ENCODE data around the gene CCDC106.

Gene CCDC106

GRCh38 chr19:55690769-55691545 lies 42.9 kb downstream of the CCDC106 start:
- no peaks in the 10 kb centered on the region for H3K9me3 ChIP-seq (ENCODE audit: control insufficient read depth, insufficient read depth, low read depth, low read length)
- H3K4me3 ChIP-seq (ENCODE audit: low read depth, low read length) = no peak overlapping the region
- POLR2A ChIA-PET = interaction anchor here (0.7 to 1.1 kb wide), 2 partner anchors 12 to 37 kb away, joined by 3 read pairs; no protein-coding TSS in a partner anchor
- peaks cover 9 to 94% of the 10 kb centered on the region in 2 experiments for H3K36me3 ChIP-seq (ENCODE audit: control insufficient read depth in 2 of 2, insufficient read depth in 1 of 2, low read length in 2 of 2)
- TF ChIP-seq ZNF571 (tag by site-specific recombination; IDR thresholded peaks at IDR 0.05) (no peak), ZNF157 (tag by site-specific recombination; IDR thresholded peaks at IDR 0.05) (no peak), ZNF366 (tag by site-specific recombination; conservative IDR thresholded peaks at IDR 0.05) (no peak), ZSCAN5A (tag by site-specific recombination; IDR thresholded peaks at IDR 0.05) (no peak), ZNF169 (tag by site-specific recombination; IDR thresholded peaks at IDR 0.05) (no peak), HOXC10 (CRISPR knock-in tag; IDR thresholded peaks at IDR 0.05) (no peak)
- H3K27ac ChIP-seq (ENCODE audit: extremely low read depth, low read depth, low read length) = no peak overlapping the region
- CTCF ChIA-PET = no interaction called here
- H3K4me1 ChIP-seq (ENCODE audit: control insufficient read depth, insufficient read depth, low read length) = no peaks in the 10 kb centered on the region

DNA sequence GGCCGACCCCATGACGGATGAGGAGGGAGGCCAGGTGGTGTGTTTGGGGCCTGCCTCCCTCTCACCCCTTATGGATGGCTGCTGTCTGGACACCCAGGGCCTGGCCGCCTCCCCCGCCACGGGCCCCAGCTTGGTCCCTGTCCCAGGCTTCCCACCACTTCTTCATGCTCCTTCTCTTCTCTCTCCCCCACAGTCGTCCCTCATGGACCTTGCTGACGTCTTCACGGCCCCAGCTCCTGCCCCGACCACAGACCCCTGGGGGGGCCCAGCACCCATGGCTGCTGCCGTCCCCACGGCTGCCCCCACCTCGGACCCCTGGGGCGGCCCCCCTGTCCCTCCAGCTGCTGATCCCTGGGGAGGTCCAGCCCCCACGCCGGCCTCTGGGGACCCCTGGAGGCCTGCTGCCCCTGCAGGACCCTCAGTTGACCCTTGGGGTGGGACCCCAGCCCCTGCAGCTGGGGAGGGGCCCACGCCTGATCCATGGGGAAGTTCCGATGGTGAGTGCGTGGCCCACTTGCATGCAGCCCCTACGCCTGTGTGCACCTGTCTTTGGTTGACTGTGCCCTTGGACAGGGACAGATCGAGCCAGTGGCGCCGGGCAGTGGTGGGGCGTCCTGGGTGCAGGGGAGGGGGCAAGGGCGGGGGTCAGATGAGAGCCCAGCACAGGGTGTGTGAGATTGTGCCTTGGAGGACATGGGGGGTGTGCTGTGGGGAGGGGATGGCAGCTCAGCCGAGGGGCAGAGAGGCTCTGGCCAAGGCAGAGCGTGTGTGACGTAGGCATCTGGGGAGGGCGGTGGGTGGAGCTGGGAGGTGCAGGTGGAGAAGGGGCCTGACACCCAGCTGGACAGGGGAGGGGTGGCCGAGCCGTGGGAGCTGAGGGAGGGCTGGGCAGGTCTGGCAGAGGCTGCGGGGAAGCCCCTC lies 43.8 kb downstream of the CCDC106 start:
- no peaks in the 10 kb centered on the region for H3K9me3 ChIP-seq (ENCODE audit: control insufficient read depth, insufficient read depth, low read depth, low read length)
- TF ChIP-seq PRDM1 (tag by site-specific recombination; IDR thresholded peaks at IDR 0.05) (no peak), GLIS2 (tag by site-specific recombination; IDR thresholded peaks at IDR 0.05) (0 out of 2 replicates have a peak, but pooled peaks have one; percentile 5), ZNF184 (tag by site-specific recombination; IDR thresholded peaks at IDR 0.05) (no peak), KLF16 (tag by site-specific recombination; IDR thresholded peaks at IDR 0.05) (no peak), ZNF311 (tag by site-specific recombination; IDR thresholded peaks at IDR 0.05; ENCODE audit: borderline replicate concordance) (no peak)
- H3K4me1 ChIP-seq (ENCODE audit: control insufficient read depth, insufficient read depth, low read length) = no peaks in the 10 kb centered on the region
- POLR2A ChIA-PET = interaction anchor here (0.7 to 1.1 kb wide), 2 partner anchors 11 to 38 kb away, joined by 3 read pairs; no protein-coding TSS in a partner anchor
- H3K27ac ChIP-seq (ENCODE audit: extremely low read depth, low read depth, low read length) = no peak overlapping the region
- H3K4me3 ChIP-seq (ENCODE audit: low read depth, low read length) = no peak overlapping the region
- CTCF ChIA-PET = no interaction called here
- peaks cover 5 to 94% of the 10 kb centered on the region in 2 experiments for H3K36me3 ChIP-seq (ENCODE audit: control insufficient read depth in 2 of 2, insufficient read depth in 1 of 2, low read length in 2 of 2)

DNA sequence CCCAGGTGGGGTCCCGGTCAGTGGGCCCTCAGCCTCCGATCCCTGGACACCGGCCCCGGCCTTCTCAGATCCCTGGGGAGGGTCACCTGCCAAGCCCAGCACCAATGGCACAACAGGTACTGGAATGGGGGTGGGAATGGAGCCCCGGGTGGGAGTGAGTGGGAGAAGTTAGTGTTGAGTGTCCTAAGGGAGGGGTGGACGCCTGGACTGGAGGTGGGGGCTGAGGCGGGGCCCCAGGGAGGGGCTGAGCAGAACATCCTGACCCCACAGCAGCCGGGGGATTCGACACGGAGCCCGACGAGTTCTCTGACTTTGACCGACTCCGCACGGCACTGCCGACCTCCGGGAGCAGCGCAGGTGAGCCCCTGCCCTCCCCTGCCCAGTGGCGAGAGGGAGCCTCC lies 44.7 kb downstream of the CCDC106 start:
- Histone ChIP-seq H3K4me3 (ENCODE audit: low read depth, low read length) (no peak overlapping the region), H3K36me3 (ENCODE audit: control insufficient read depth in 2 of 2, insufficient read depth in 1 of 2, low read length in 2 of 2) (peaks cover 5 to 95% of the 10 kb centered on the region in 2 experiments), H3K9me3 (ENCODE audit: control insufficient read depth, insufficient read depth, low read depth, low read length) (no peaks in the 10 kb centered on the region), H3K4me1 (ENCODE audit: control insufficient read depth, insufficient read depth, low read length) (no peaks in the 10 kb centered on the region), H3K27ac (ENCODE audit: extremely low read depth, low read depth, low read length) (no peak overlapping the region)
- ChIA-PET POLR2A (no interaction called here), CTCF (no interaction called here)
- TF ChIP-seq ZNF169 (tag by site-specific recombination; IDR thresholded peaks at IDR 0.05) (no peak), ZNF280C (tag by site-specific recombination; IDR thresholded peaks at IDR 0.05) (no peak), KLF1 (tag by site-specific recombination; IDR thresholded peaks at IDR 0.05) (no peak), ZNF548 (tag by site-specific recombination; IDR thresholded peaks at IDR 0.05) (no peak), GLIS1 (tag by site-specific recombination; IDR thresholded peaks at IDR 0.05) (no peak), ZNF654 (tag by site-specific recombination; IDR thresholded peaks at IDR 0.05; ENCODE audit: low read depth) (no peak), ZNF157 (tag by site-specific recombination; IDR thresholded peaks at IDR 0.05) (no peak), HOXC10 (CRISPR knock-in tag; IDR thresholded peaks at IDR 0.05) (no peak), REPIN1 (tag by site-specific recombination; IDR thresholded peaks at IDR 0.05; ENCODE audit: low read depth) (no peak), ZNF48 (tag by site-specific recombination; IDR thresholded peaks at IDR 0.05) (no peak), YY1 (tag by site-specific recombination; IDR thresholded peaks at IDR 0.05) (no peak)
